ENCODE results near the gene ELP2. TPM values are rescaled to one million over a fixed set of nuclear protein-coding genes. Genes with fewer than 3 reads are reported as not detected.

ELP2 gene
- total and polyA plus RNA-seq, 12 donors, result 27.4 to 150 (median 67.1) TPM

- intact Hi-C loops (cut with DNase I), result no loop called here
Measured at GRCh38 chr18:36197511-36198166, 67.9 kb downstream of the ELP2 start.

GRCh38 chr18:36199691-36200295 lies 70.1 kb downstream of the ELP2 start:
- Histone ChIP-seq H3K36me3 (replicated peaks in 1 of 2) (no peaks in the 10 kb centered on the region), H3K4me3 (no peak overlapping the region), H3K27ac (no peak overlapping the region), H3K9me3 (replicated peaks in 1 of 3) (no peaks in the 10 kb centered on the region), H3K27me3 (no peaks in the 10 kb centered on the region), H3K4me1 (replicated peaks in 1 of 2) (no peaks in the 10 kb centered on the region)
- 87 to 98% (median 93%) methylated on average over 16 to 22 of the region's 22 CpGs for WGBS, 4 donors
- DNase-seq, result no peak
- TF ChIP-seq CTCF (IDR thresholded peaks at IDR 0.05), result no peak
- no peak for TF ChIP-seq POLR2A (IDR thresholded peaks at IDR 0.05)
- intact Hi-C loops (cut with DNase I), result loop anchor here in 1 of 2 donors (10.0 kb wide), 1 partner anchor 65 kb away; no protein-coding TSS in a partner anchor

More at GRCh38 chr18:36197511-36198166, 67.9 kb downstream of the ELP2 start:
- Histone ChIP-seq H3K27me3 (no peaks in the 10 kb centered on the region), H3K27ac (no peak overlapping the region), H3K4me3 (no peak overlapping the region), H3K4me1 (replicated peaks in 1 of 2) (no peaks in the 10 kb centered on the region), H3K36me3 (replicated peaks in 1 of 2) (no peaks in the 10 kb centered on the region), H3K9me3 (replicated peaks in 1 of 3) (no peaks in the 10 kb centered on the region)
- TF ChIP-seq POLR2A (IDR thresholded peaks at IDR 0.05) (no peak), CTCF (IDR thresholded peaks at IDR 0.05) (no peak)
- DNase-seq, result no peak

- Histone ChIP-seq H3K36me3 (replicated peaks in 1 of 2) (no peaks in the 10 kb centered on the region), H3K4me1 (replicated peaks in 1 of 2) (no peaks in the 10 kb centered on the region), H3K9me3 (replicated peaks in 1 of 3) (no peaks in the 10 kb centered on the region), H3K4me3 (no peak overlapping the region), H3K27ac (no peak overlapping the region), H3K27me3 (no peaks in the 10 kb centered on the region)
- no peak for DNase-seq
- intact Hi-C loops (cut with DNase I), result loop anchor here in 1 of 2 donors (10.0 kb wide), 1 partner anchor 64 kb away; no protein-coding TSS in a partner anchor
- TF ChIP-seq CTCF (IDR thresholded peaks at IDR 0.05) (no peak), POLR2A (IDR thresholded peaks at IDR 0.05) (no peak)
Measured at GRCh38 chr18:36200354-36200771, 70.7 kb downstream of the ELP2 start.

- intact Hi-C loops (cut with DNase I), result loop anchor here in 1 of 2 donors (10.0 kb wide), 1 partner anchor 63 kb away; no protein-coding TSS in a partner anchor
- DNase-seq, result no peak
Measured at GRCh38 chr18:36201765-36202164, 72.1 kb downstream of the ELP2 start.

More at GRCh38 chr18:36201765-36202164, 72.1 kb downstream of the ELP2 start:
- TF ChIP-seq CTCF (IDR thresholded peaks at IDR 0.05) (no peak), POLR2A (IDR thresholded peaks at IDR 0.05) (no peak)
- WGBS, 4 donors, result 91 to 95% (median 93%) methylated on average over 2 of the region's 2 CpGs
- Histone ChIP-seq H3K27me3 (no peaks in the 10 kb centered on the region), H3K9me3 (replicated peaks in 1 of 3) (no peaks in the 10 kb centered on the region), H3K4me1 (replicated peaks in 1 of 2) (no peaks in the 10 kb centered on the region), H3K4me3 (no peak overlapping the region), H3K36me3 (replicated peaks in 1 of 2) (no peaks in the 10 kb centered on the region), H3K27ac (no peak overlapping the region)

All from adrenal gland (tissue), 12 donors.